GM21526 (cell line): ENCODE measurements around the gene SLC19A1.
"Not testable (repeated sequence)": the region's sequence is repeated elsewhere in the genome, so short reads cannot be mapped to it uniquely, and the experiment has no call there.

ENCODE experiments used
- ATAC-seq: cut with Tn5 transposase; IDR thresholded peaks from one replicate; pipeline ENCODE4 v1.9.1; 2021; ENCODE audit warnings: moderate library complexity; ENCODE audit not compliant: unreplicated experiment, low FRiP score

Gene SLC19A1

DNA sequence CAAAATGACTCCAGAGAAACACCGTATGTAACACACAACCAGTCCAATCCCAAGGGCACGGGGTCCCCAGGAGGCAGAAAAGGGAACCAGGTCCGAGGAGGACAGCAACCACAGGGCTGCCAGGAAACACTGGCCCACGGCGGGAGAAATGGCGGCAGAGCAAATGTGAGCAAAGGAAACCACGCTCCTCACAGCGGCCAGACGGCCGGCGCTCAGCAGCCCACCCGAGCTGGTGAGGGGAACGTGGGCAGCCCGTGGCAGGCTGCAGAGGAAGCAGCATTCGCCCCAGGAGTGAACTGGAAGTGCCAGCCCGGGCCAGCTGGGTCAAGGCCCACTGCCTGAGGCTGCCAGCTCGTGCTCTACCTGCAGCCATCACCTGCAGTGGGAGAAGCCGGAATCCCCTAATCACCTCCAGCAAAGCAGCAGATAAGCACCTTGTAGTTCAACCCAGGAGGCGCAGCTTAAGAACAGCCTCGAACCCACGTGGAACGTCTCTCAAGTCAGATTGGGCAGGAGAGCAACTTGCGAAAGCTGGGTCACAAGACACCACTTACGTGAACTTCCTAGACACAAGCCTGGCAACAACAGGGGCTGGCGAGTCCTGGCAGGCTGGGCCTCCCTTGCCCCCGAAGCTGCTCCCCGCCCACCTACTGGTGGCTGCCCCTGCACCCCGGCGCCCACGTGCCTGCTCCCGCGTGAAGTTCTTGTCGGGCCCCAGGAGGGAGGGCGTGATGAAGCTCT is 6.7 kb downstream of the SLC19A1 start:
- no peak for ATAC-seq

GRCh38 chr21:45534636-45535331 is 7.5 kb downstream of the SLC19A1 start:
- no peak for ATAC-seq

- ATAC-seq: no peak
Measured at GRCh38 chr21:45533846-45534635, 8.2 kb downstream of the SLC19A1 start.

GRCh38 chr21:45533361-45533845 is 8.8 kb downstream of the SLC19A1 start:
- no peak for ATAC-seq

DNA sequence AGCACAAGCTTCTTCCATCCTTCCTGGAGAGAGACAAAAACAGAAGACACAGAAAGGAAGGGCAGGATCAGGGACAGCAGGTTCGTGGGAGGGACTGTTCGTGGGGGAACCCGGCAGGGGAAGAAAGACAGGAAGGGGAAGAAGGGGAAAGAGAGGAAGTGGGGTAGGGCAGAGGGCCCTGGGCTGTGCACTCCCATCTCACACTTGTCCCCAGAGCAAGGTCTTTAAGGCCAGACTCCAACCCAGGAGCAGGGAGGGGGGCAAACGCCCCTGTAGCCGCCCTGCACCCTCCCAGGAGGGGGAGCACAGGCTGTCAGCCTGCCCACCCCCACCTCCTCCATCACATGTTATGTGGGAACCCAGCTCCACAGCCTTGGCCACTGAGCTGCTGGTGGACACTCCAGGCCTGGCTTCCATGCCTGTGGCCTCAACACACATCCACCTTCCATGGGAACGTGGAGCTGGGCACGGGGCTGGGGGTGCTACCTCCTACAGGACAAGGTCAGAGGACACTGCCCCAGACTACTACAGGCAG is 9.3 kb downstream of the SLC19A1 start:
- no peak for ATAC-seq

GRCh38 chr21:45531393-45532215 is 10.6 kb downstream of the SLC19A1 start:
- ATAC-seq: no peak

- ATAC-seq: not testable (repeated sequence)
Measured at GRCh38 chr21:45531114-45531392, 11.2 kb downstream of the SLC19A1 start.

DNA sequence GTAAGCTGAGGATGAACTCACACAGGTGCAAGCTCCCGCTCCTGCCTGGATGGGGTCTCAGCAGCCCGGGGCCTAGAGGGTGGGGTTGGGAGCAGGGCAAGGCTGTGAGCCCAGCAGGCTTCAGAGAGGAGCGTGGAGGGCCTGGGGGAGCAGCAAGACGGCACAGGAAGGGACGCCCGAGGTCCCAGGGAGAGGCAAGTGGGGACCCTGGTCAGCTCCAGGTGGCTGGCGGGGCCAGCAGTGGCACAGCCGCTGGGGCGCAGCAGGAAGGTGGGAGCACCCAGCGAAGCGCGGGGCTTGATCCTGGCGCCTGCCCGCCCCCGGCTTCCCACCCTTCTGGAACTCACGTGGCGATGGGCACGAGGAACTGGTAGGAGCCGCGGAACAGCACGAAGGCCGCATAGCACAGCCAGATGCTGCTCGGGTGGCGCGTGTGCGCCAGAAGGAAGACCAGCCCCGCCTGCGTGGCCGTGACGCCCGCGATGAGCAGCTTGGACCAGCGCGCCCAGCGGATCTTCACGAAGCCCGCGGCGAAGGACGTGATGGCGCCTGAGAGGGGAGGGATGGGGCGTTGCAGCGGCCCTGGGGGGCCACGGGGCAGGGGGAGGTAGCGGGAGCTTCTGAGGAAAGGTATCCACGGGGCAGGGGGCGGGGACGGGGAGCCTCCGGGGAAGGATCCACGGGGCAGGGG is 11.7 kb downstream of the SLC19A1 start:
- ATAC-seq: no peak

- no peak for ATAC-seq
Measured at GRCh38 chr21:45529785-45530422, 12.3 kb downstream of the SLC19A1 start.

DNA sequence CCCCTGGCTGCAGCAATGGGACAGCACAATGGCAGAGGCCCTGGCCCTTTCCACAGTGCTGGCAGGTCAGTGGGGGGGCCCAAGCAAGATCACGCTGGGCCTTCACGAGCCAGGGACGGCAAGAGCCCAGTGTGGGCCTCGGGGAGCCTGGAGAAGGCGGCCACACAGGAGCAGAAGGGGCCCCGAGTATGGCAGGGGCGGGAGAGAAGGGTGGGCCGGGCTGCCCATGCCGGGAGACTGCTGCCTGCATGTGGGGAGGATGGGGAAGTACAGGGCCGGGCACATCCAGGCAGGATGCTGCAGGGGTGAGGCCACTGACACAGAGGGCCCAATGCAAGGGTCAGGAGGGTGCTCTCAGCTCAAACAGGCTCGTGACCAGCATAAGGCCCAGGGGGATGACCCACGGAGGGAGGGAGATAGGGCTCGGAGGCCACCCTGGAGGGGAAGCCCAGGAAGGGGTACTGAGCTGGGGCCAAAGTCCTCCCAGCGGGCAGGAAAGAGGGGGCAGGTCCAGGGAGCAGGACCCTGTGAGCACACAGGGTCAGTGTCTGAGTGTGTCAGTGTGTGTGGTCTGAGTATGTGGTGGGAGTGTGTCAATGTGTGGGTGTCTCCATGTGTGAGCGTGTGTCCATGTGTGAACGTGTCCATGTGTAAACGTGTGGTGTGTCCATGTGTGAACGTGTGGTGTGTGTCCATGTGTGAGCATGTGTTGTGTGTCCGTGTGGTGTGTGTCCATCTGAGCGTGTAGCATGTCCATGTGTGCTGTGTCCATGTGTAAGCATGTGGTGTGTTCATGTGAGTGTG is 13.1 kb downstream of the SLC19A1 start:
- ATAC-seq: no peak

DNA sequence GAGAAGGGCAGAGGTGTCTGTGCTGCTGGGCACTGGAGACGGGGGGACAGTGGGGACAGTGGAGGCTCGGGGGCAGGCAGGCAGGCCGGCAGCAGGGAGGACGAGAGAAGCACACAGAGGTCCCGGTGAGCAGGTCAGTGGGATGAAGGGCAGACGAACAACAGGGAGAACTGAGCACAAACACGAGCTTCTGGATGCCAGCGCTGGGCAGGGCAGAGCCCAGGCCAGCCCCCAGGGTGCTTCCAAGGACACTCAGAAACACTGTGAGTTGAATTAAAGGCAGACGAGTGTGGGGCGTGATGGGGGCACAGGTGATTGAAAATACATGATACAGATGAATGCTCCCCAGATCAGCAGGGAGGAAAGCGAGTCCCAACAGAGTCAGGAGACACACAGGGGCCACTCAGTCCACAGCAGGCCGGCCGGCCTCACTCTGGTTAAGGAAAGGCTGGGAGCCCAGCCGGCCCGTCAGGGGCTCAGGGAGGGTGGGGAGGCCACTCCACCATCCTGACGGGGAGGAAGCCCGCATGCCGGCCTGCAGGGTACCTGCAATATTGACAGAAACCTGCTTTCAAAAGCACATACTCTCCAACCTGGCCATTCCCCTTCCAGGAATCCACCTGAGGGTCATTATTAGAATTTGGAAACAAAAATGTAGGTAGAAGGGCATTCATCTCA is 14.1 kb downstream of the SLC19A1 start:
- no peak for ATAC-seq

DNA sequence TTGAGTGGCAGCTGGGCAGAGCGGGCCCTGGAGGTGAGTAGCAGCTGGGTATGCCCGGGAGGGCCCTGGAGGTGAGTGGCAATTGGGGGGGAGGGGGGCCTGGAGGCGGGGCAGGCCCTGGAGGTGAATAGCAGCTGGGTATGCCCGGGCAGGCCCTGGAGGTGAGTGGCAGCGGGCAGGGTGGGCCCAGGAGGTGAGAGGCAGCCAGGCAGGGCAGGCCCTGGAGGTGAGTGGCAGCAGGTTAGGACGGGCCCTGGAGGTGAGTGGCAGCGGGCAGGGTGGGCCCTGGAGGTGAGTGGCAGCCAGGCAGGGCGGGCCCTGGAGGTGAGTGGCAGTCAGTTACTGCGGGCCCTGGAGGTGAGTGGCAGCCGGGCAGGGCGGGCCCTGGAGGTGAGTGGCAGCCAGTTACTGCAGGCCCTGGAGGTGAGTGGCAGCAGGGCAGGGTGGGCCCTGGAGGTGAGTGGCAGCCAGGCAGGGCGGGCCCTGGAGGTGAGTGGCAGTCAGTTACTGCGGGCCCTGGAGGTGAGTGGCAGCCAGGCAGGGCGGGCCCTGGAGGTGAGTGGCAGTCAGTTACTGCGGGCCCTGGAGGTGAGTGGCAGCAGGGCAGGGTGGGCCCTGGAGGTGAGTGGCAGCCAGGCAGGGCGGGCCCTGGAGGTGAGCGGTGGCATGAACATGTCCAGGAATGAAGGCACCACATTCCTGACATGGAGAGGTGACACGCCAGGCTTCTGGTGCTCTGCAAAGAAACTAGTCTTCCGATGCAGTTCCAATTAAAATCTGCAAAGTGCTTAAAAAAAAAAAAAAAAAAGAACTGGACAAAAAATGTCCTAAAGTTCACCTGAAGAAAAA is 14.9 kb downstream of the SLC19A1 start:
- ATAC-seq: not testable (repeated sequence)

- ATAC-seq: no peak
Measured at GRCh38 chr21:45525910-45526306, 16.3 kb downstream of the SLC19A1 start.

- no peak for ATAC-seq
Measured at GRCh38 chr21:45525153-45525909, 16.9 kb downstream of the SLC19A1 start.

GRCh38 chr21:45524756-45525152 is 17.5 kb downstream of the SLC19A1 start:
- ATAC-seq: no peak

DNA sequence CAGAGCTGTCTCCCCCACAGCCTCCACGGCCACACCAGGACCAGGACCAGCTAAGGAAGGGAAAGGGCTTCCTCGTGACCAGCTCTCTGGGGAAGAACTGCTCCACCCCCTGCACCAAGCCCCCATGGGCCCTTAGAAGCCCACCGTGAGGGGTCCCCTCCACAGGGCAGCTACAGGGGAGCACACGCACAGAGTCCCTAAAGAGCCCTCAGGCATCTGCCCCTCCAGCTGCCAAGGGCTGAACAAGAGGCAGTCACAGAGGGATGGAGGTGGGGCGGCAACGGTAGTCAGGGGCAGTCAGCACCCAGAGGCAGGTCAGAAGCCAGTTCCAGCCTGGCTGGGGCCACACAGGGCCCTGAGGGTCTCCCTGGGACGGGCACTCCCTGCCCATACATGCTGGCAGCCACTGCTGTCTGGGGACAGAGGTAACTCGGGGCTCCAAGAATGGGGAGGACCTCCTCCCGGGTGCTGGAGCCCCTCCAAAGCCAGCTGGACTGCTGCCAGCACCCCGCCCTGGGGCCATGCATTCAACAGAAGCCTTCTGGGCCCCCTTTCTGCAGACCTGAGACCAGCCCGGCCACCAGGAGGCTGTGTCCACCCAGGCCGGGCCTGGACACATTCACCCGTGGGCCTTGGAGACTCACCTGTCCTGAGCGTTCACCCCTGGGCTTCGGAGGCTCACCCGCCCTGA is 18.7 kb downstream of the SLC19A1 start:
- no peak for ATAC-seq
